Mesenchymal stem cell (in vitro differentiated cells and primary cell): Measurements from ENCODE around the gene TRPV4.

Experiments
- DNase-seq: peaks from one replicate; pipeline ENCODE4 v3.0.0-alpha.2; 2013
- H2AFZ ChIP-seq: one replicate; pipeline ENCODE4 v1.6.1; 2013; ENCODE audit warnings: low read depth, mild to moderate bottlenecking, control low read depth, inconsistent platforms, low read length, moderate library complexity
- H2AK5ac ChIP-seq: 2 replicates; pipeline ENCODE4 v1.6.1; 2013; ENCODE audit warnings: low read length, moderate library complexity, mild to moderate bottlenecking, inconsistent platforms; ENCODE audit not compliant: severe bottlenecking
- H2BK120ac ChIP-seq: one replicate; pipeline ENCODE4 v1.6.1; 2013; ENCODE audit warnings: low read depth, mild to moderate bottlenecking, inconsistent platforms, low read length, moderate library complexity
- H2BK12ac ChIP-seq, 2 experiments: one replicate each; pipeline ENCODE4 v1.6.1; 2013; ENCODE audit warnings: inconsistent platforms in 2 of 2, low read length in 2 of 2, mild to moderate bottlenecking in 2 of 2, moderate library complexity in 2 of 2, control low read depth in 1 of 2
- H2BK15ac ChIP-seq: one replicate; pipeline ENCODE4 v1.6.1; 2013; ENCODE audit warnings: mild to moderate bottlenecking, low read depth, inconsistent platforms; ENCODE audit not compliant: poor library complexity, severe bottlenecking
- H2BK5ac ChIP-seq: 2 replicates; pipeline ENCODE4 v1.6.1; 2013; ENCODE audit warnings: low read depth, mild to moderate bottlenecking, low read length, control low read depth, inconsistent platforms; ENCODE audit not compliant: poor library complexity, severe bottlenecking
- H3K14ac ChIP-seq, 2 experiments: one replicate each; pipeline ENCODE4 v1.6.1; 2013; ENCODE audit warnings: inconsistent platforms in 2 of 2, low read length in 2 of 2, control low read depth in 1 of 2, mild to moderate bottlenecking in 1 of 2, moderate library complexity in 1 of 2
- H3K18ac ChIP-seq, 2 experiments: one replicate each; pipeline ENCODE4 v1.6.1; 2013; ENCODE audit warnings: inconsistent platforms in 2 of 2, low read length in 2 of 2, control low read depth in 1 of 2, low read depth in 1 of 2, mild to moderate bottlenecking in 1 of 2
- H3K23ac ChIP-seq, 2 experiments: one replicate each; pipeline ENCODE4 v1.6.1; 2013; ENCODE audit warnings: inconsistent platforms in 2 of 2, low read length in 2 of 2, mild to moderate bottlenecking in 2 of 2, moderate library complexity in 2 of 2, control low read depth in 1 of 2
- H3K27ac ChIP-seq: 2 replicates; pipeline ENCODE4 v1.5.1; 2013; ENCODE audit warnings: mild to moderate bottlenecking, moderate library complexity, low read length, control low read depth, inconsistent platforms; ENCODE audit not compliant: poor library complexity, severe bottlenecking
- H3K27me3 ChIP-seq, 2 experiments: 2 replicates each; pipeline versions ENCODE4 v1.6.1 to v1.7.0; 2013; ENCODE audit warnings: low read length in 2 of 2, mild to moderate bottlenecking in 2 of 2, moderate library complexity in 2 of 2, control low read depth in 1 of 2, inconsistent platforms in 1 of 2; ENCODE audit not compliant: control insufficient read depth in 1 of 2, insufficient read depth in 1 of 2
- H3K36me3 ChIP-seq, 2 experiments: 2 replicates each; pipeline versions ENCODE4 v1.6.1 to v1.7.0; 2013; ENCODE audit warnings: low read length in 2 of 2, control low read depth in 1 of 2, inconsistent platforms in 1 of 2, low read depth in 1 of 2, mild to moderate bottlenecking in 1 of 2; ENCODE audit not compliant: insufficient read depth in 2 of 2, control insufficient read depth in 1 of 2
- H3K4ac ChIP-seq, 2 experiments: one replicate each; pipeline ENCODE4 v1.6.1; 2013; ENCODE audit warnings: inconsistent platforms in 2 of 2, low read length in 2 of 2, mild to moderate bottlenecking in 2 of 2, moderate library complexity in 2 of 2, control low read depth in 1 of 2, low read depth in 1 of 2
- H3K4me1 ChIP-seq: 2 replicates; pipeline ENCODE4 v1.6.1; 2013; ENCODE audit warnings: low read depth, low read length, control low read depth; ENCODE audit not compliant: control insufficient read depth, insufficient read depth
- H3K4me2 ChIP-seq: 2 replicates; pipeline ENCODE4 v1.6.1; 2013; ENCODE audit warnings: low read length, mild to moderate bottlenecking, inconsistent platforms; ENCODE audit not compliant: poor library complexity, severe bottlenecking
- H3K4me3 ChIP-seq, 2 experiments: 2 replicates each; pipeline versions ENCODE4 v1.5.1 to v1.7.0; 2013; ENCODE audit warnings: low read length in 2 of 2, mild to moderate bottlenecking in 2 of 2, control low read depth in 1 of 2, low read depth in 1 of 2; ENCODE audit not compliant: insufficient read depth in 1 of 2
- H3K79me1 ChIP-seq: replicated peaks from 2 replicates; pipeline ENCODE4 v1.6.1; 2013; ENCODE audit warnings: mild to moderate bottlenecking, control low read depth, low read length, inconsistent platforms; ENCODE audit not compliant: poor library complexity, severe bottlenecking
- H3K9ac ChIP-seq: 2 replicates; pipeline ENCODE4 v1.7.0; 2013; ENCODE audit warnings: mild to moderate bottlenecking, low read length, moderate library complexity
- H3K9me3 ChIP-seq: 2 replicates; pipeline ENCODE4 v1.7.0; 2013; ENCODE audit warnings: mild to moderate bottlenecking, low read length; ENCODE audit not compliant: control insufficient read depth
- H4K8ac ChIP-seq: one replicate; pipeline ENCODE4 v1.6.1; 2013; ENCODE audit warnings: inconsistent platforms, mild to moderate bottlenecking, low read length, moderate library complexity
- H4K91ac ChIP-seq: one replicate; pipeline ENCODE4 v1.6.1; 2013; ENCODE audit warnings: mild to moderate bottlenecking, low read length, inconsistent platforms
- WGBS: methylation state at CpG from one replicate; pipeline ENCODE4 v1.1.7; 2013; ENCODE audit warnings: mixed read lengths; 5-methylcytosine and 5-hydroxymethylcytosine counted together

The TRPV4 gene

GRCh38 chr12:109758426-109759420 is 74.5 kb downstream of the TRPV4 start:
- H3K18ac ChIP-seq: no peak overlapping the region
- no peak overlapping the region for H2BK12ac ChIP-seq
- H4K91ac ChIP-seq: no peak overlapping the region
- H3K27ac ChIP-seq: no peak overlapping the region
- no peaks in the 10 kb centered on the region for H3K36me3 ChIP-seq
- no peak overlapping the region for H2BK15ac ChIP-seq
- no peak overlapping the region for H3K23ac ChIP-seq
- H3K4me2 ChIP-seq: no peak overlapping the region
- peaks cover 7 to 28% of the 10 kb centered on the region in 2 experiments for H3K27me3 ChIP-seq
- no peak overlapping the region for H3K4ac ChIP-seq
- H2AFZ ChIP-seq: no peak overlapping the region
- no peak for DNase-seq
- H3K14ac ChIP-seq: no peak overlapping the region
- H2AK5ac ChIP-seq: no peak overlapping the region
- no peak overlapping the region for H4K8ac ChIP-seq
- H3K4me1 ChIP-seq: no peaks in the 10 kb centered on the region
- no peak overlapping the region for H2BK5ac ChIP-seq
- H3K9me3 ChIP-seq: peaks cover 27% of the 10 kb centered on the region
- WGBS: 68% methylated on average over 15 of the region's 15 CpGs
- no peaks in the 10 kb centered on the region for H3K79me1 ChIP-seq
- no peak overlapping the region for H2BK120ac ChIP-seq
- no peak overlapping the region for H3K4me3 ChIP-seq
- H3K9ac ChIP-seq: no peak overlapping the region

DNA sequence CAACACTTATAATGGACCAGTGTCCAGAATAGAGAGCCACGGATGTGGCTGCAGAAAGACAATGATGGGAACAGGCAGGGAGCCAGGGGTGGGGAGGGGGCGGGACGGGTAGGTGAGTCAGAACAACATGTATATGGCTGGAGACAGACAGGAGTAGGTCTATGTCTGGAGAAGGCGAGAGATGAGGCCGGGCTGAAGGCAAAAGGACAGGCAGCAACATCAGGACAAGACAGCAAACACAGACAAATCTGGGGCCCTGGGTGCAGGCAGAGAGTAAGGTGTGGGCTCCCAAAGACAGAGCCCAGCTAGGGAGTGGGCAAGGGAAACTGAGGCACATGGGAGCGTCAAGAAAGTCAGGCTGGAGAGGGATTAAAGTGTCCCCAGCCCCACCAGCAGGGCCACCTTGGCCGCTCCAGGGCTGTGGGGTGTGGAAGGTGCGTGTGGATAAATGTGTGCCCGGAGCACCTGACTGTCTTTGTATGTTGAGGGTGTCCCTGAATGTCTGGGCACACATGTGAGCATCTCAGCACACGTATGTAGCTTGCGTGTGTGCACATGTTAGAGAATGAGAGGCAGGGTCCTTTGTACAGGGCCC is 75.4 kb downstream of the TRPV4 start:
- H2BK120ac ChIP-seq: no peak overlapping the region
- H2AFZ ChIP-seq: no peak overlapping the region
- H4K91ac ChIP-seq: no peak overlapping the region
- no peak overlapping the region for H3K4me3 ChIP-seq
- H3K23ac ChIP-seq: no peak overlapping the region
- no peak overlapping the region for H3K18ac ChIP-seq
- no peak overlapping the region for H2AK5ac ChIP-seq
- 85% methylated on average over 11 of the region's 11 CpGs for WGBS
- DNase-seq: no peak
- no peak overlapping the region for H3K4me2 ChIP-seq
- no peak overlapping the region for H2BK15ac ChIP-seq
- H3K14ac ChIP-seq: no peak overlapping the region
- no peak overlapping the region for H3K4ac ChIP-seq
- no peak overlapping the region for H2BK5ac ChIP-seq
- no peak overlapping the region for H3K27ac ChIP-seq
- H3K9ac ChIP-seq: no peak overlapping the region
- H3K79me1 ChIP-seq: no peaks in the 10 kb centered on the region
- peaks cover 21% of the 10 kb centered on the region for H3K9me3 ChIP-seq
- H4K8ac ChIP-seq: no peak overlapping the region
- no peaks in the 10 kb centered on the region for H3K36me3 ChIP-seq
- H3K27me3 ChIP-seq: peaks cover 8 to 28% of the 10 kb centered on the region in 2 experiments
- H3K4me1 ChIP-seq: no peaks in the 10 kb centered on the region
- no peak overlapping the region for H2BK12ac ChIP-seq

DNA sequence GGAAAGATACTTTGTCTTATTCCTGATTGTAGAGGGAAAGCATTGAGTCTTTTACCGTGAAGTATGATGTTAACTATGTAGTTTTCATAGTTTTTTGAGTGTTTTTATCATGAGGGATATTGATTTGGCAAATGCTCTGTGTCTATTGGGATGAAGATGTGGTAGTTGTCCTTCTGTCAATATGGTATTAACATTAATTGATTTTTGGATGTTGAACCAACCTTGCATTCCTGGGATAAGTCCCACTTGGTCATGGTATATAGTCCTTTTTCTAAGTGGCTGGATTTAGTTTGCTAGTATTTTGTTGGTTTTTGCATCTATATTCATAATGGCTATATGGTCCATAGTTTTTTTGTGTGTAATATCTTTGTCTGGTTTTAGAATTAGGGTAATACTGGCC is 76.7 kb downstream of the TRPV4 start:
- Histone ChIP-seq H2BK12ac (no peak overlapping the region), H2BK120ac (no peak overlapping the region), H3K18ac (no peak overlapping the region), H3K4me3 (no peak overlapping the region), H3K36me3 (no peaks in the 10 kb centered on the region), H3K27me3 (peaks cover 14 to 33% of the 10 kb centered on the region in 2 experiments), H3K79me1 (no peaks in the 10 kb centered on the region), H4K91ac (no peak overlapping the region), H2BK15ac (no peak overlapping the region), H3K9me3 (peaks cover 24% of the 10 kb centered on the region), H3K4me2 (no peak overlapping the region), H3K9ac (no peak overlapping the region), H2AK5ac (no peak overlapping the region), H3K27ac (no peak overlapping the region), H4K8ac (no peak overlapping the region), H2AFZ (no peak overlapping the region), H3K14ac (no peak overlapping the region), H3K4ac (no peak overlapping the region), H2BK5ac (no peak overlapping the region), H3K23ac (no peak overlapping the region), H3K4me1 (no peaks in the 10 kb centered on the region)
- no peak for DNase-seq
- WGBS: 69% methylated on average over 1 of the region's 1 CpG

- H3K14ac ChIP-seq: no peak overlapping the region
- H3K9me3 ChIP-seq: peaks cover 31% of the 10 kb centered on the region
- H4K91ac ChIP-seq: no peak overlapping the region
- no peak overlapping the region for H2AK5ac ChIP-seq
- no peak overlapping the region for H2AFZ ChIP-seq
- no peak overlapping the region for H3K27ac ChIP-seq
- no peaks in the 10 kb centered on the region for H3K4me1 ChIP-seq
- no peak overlapping the region for H4K8ac ChIP-seq
- no peaks in the 10 kb centered on the region for H3K36me3 ChIP-seq
- no peak overlapping the region for H3K18ac ChIP-seq
- H3K4me2 ChIP-seq: no peak overlapping the region
- H3K27me3 ChIP-seq: peaks cover 17 to 21% of the 10 kb centered on the region in 2 experiments
- no peak for DNase-seq
- H2BK15ac ChIP-seq: no peak overlapping the region
- H3K9ac ChIP-seq: no peak overlapping the region
- no peak overlapping the region for H3K23ac ChIP-seq
- no peak overlapping the region for H2BK5ac ChIP-seq
- H2BK12ac ChIP-seq: no peak overlapping the region
- H2BK120ac ChIP-seq: no peak overlapping the region
- no peak overlapping the region for H3K4ac ChIP-seq
- H3K4me3 ChIP-seq: no peak overlapping the region
- H3K79me1 ChIP-seq: no peaks in the 10 kb centered on the region
- WGBS: 57% methylated on average over 2 of the region's 2 CpGs
These were observed 79.2 kb downstream of the TRPV4 start for GRCh38 chr12:109753959-109754358.
